IPS-20b (cell line): ENCODE measurements around the gene SHANK2.

ENCODE experiments used
- H3K27ac ChIP-seq: one replicate; pipeline ENCODE4 v1.5.1; 2013; ENCODE audit warnings: low read length
- H3K27me3 ChIP-seq: 2 replicates; pipeline ENCODE4 v1.6.1; 2013; ENCODE audit warnings: mild to moderate bottlenecking, low read length, inconsistent platforms; ENCODE audit not compliant: insufficient read depth
- H3K36me3 ChIP-seq: 2 replicates; pipeline ENCODE4 v1.6.1; 2013; ENCODE audit warnings: low read depth, mild to moderate bottlenecking, inconsistent platforms, low read length, moderate library complexity; ENCODE audit not compliant: insufficient read depth
- H3K4me1 ChIP-seq: 2 replicates; pipeline ENCODE4 v1.6.1; 2013; ENCODE audit warnings: mild to moderate bottlenecking, control low read depth, inconsistent platforms, low read length, moderate library complexity; ENCODE audit not compliant: insufficient read depth
- H3K4me3 ChIP-seq: 2 replicates; pipeline ENCODE4 v1.5.1; 2013; ENCODE audit warnings: mild to moderate bottlenecking, low read length, inconsistent platforms
- H3K9ac ChIP-seq: 2 replicates; pipeline ENCODE4 v1.6.1; 2013; ENCODE audit warnings: low read depth, mild to moderate bottlenecking, inconsistent platforms, low read length, moderate library complexity
- H3K9me3 ChIP-seq: 2 replicates; pipeline ENCODE4 v1.6.1; 2013; ENCODE audit warnings: mild to moderate bottlenecking, low read depth, low read length, inconsistent platforms; ENCODE audit not compliant: insufficient read depth

Gene SHANK2

DNA sequence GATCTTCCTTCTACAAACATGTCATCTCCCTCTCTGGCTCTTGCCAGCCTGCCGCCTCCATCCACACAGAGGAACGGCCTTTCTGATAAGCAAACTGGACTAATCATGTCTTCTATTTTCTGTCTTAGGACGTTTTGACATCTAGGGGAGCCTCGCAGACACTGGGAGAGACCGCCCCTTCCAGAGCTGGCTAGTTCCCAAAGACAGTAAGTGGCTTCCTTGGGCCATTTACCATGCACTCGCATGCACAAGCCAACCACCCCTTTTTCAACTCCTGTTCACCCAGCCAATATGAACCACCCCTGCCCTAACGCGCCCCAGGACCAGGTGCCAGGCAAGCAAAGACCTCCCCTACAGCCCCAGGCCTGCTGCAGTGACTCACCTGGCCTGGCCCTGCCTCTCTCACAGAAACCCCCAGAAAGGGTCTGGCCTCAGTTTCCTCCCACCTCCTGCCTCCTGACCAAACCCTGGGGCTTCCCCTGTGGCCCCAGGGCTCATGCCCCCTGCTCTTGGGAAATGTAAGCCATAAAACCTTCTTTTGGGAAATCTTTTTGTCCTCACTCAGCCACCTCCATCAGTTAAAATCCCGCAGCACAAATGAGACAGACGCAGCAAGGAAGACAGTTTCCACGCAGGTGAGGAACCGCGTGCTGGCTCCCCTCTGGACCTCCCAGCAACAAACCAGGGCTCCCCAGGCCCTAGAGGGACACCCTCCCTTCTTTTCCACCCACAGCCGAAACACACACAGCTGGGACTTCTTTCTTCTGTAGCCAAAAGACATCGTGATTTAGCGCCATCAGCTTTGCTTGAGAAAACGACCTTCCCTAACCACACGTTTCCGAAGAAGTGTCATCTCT is 38.5 kb downstream of the SHANK2 start:
- H3K27ac ChIP-seq, result no peak overlapping the region
- H3K9me3 ChIP-seq, result no peaks in the 10 kb centered on the region
- H3K4me1 ChIP-seq, result no peaks in the 10 kb centered on the region
- H3K36me3 ChIP-seq, result no peaks in the 10 kb centered on the region
- no peak overlapping the region for H3K4me3 ChIP-seq
- no peaks in the 10 kb centered on the region for H3K27me3 ChIP-seq
- H3K9ac ChIP-seq, result no peak overlapping the region

DNA sequence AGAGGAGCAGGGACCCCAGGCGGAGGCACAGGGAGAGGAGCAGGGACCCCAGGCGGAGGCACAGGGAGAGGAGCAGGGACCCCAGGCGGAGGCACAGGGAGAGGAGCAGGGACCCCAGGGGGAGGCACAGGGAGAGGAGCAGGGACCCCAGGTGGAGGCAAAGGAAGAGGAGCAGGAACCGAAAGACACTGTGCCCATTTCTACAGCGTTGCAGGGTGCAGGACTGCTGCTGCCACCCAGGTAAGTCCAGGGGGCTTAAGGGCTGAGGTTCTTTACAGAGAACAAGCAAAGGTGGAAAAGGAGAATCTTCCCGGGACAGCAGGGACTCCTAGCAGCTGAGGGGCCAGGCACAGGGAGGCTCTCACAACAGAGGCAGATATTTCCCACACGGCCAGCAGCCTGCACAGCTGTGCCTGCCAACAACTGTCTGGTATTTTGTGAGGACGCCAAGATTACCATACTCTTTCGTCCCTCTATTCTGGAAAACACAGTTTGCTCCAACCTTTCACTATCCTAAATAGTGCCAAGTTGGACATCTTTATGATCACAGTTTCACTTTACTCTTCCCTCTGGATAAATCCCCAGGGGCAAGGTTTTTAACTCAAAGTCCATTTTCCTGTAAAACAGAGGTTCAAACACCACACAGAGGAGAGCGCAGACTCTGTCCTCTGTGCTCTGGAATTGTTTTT is 39.4 kb downstream of the SHANK2 start:
- H3K9me3 ChIP-seq, result 0 out of 2 replicates have a peak, but pooled peaks cover 5% of the 10 kb centered on the region
- H3K36me3 ChIP-seq, result no peaks in the 10 kb centered on the region
- H3K9ac ChIP-seq, result no peak overlapping the region
- no peak overlapping the region for H3K27ac ChIP-seq
- no peak overlapping the region for H3K4me3 ChIP-seq
- no peaks in the 10 kb centered on the region for H3K4me1 ChIP-seq
- H3K27me3 ChIP-seq, result no peaks in the 10 kb centered on the region

DNA sequence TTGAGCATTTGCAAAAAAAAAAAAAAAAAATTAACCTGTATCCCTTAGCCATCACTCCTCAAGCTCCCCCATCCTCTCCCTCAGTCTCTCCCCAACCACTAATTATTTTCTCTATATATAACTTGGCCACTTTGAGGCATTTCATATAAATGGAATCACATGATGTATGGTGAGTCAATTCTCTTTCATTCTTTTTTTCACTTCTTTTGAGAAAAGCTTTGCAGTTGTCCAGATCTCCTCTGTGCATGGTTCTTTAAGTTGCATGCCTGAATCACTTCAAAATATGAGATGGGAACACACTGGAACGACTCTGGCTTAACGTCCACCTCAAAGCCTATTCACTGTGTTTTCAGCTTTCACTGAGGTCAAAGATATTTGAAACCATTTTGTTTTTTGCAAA is 40.7 kb downstream of the SHANK2 start:
- Histone ChIP-seq H3K4me3 (no peak overlapping the region), H3K27ac (no peak overlapping the region), H3K36me3 (no peaks in the 10 kb centered on the region), H3K9ac (no peak overlapping the region), H3K27me3 (no peaks in the 10 kb centered on the region), H3K9me3 (0 out of 2 replicates have a peak, but pooled peaks cover 5% of the 10 kb centered on the region), H3K4me1 (no peaks in the 10 kb centered on the region; the same call in 1 of the 2 replicates)

DNA sequence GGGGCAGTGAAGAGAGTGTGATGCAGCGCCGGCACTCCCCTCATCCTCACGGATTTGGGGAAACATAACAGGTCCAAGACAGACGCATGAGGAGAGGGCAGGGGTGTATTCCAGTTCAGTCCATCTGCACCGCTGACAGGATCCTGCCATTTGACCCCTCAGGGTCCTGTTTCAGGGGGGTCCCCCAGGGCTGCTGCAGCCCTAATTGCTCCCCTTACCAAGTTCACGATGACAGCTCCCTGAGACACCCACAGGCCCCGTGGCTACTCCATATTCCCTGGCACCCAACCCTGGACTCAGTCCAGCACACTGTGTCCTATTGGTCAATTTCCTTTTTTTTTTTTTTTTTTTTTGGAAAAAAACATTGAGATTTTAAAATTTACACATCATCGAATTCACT is 41.5 kb downstream of the SHANK2 start:
- H3K9me3 ChIP-seq, result 0 out of 2 replicates have a peak, but pooled peaks cover 5% of the 10 kb centered on the region
- no peak overlapping the region for H3K27ac ChIP-seq
- no peak overlapping the region for H3K4me3 ChIP-seq
- peaks cover 4% of the 10 kb centered on the region; the same call in 1 of the 2 replicates for H3K4me1 ChIP-seq
- H3K27me3 ChIP-seq, result no peaks in the 10 kb centered on the region
- H3K36me3 ChIP-seq, result no peaks in the 10 kb centered on the region
- H3K9ac ChIP-seq, result no peak overlapping the region

DNA sequence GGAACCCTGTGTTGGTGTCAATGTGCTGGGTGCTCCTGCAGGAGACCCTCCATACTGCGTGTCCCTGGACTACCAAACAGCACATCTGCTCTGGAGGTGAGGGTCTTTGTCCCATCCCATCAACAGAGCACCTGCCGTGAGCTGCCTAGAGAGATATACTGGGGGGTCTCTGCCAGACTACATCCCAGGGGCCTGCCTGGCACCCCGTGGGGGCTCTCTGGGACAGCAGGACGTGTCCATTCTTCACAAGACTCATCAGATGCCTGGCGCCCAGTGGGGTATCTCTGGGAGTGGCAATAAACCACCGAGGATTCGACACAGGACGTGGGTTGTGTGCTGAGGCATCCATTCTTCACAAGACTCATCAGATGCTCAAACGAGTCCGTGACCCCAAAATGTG is 42.7 kb downstream of the SHANK2 start:
- H3K9me3 ChIP-seq, result 0 out of 2 replicates have a peak, but pooled peaks cover 5% of the 10 kb centered on the region
- H3K9ac ChIP-seq, result no peak overlapping the region
- no peak overlapping the region for H3K4me3 ChIP-seq
- no peak overlapping the region for H3K27ac ChIP-seq
- H3K27me3 ChIP-seq, result no peaks in the 10 kb centered on the region
- H3K4me1 ChIP-seq, result peaks cover 4% of the 10 kb centered on the region; the same call in 1 of the 2 replicates
- H3K36me3 ChIP-seq, result no peaks in the 10 kb centered on the region

DNA sequence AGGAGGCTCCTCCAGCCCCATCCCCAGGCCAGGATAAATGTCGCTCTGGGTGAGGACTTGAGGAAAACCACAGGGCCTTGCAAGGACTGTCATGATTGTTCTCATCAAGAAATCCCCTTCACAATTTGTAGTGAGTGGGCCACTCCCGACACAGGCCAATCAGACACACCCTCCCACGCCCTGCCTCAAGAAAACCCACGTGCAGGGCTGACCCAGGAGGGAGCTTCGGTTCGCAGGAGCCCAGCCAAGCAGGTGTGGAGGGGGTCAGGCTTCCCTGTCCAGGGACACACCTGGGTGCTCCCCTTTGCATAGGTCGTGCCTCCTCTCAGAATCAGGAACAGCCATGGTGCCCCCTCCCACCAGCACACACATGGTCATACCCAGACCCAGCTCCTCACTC is 43.2 kb downstream of the SHANK2 start:
- Histone ChIP-seq H3K4me3 (no peak overlapping the region), H3K27ac (no peak overlapping the region), H3K27me3 (no peaks in the 10 kb centered on the region), H3K36me3 (no peaks in the 10 kb centered on the region), H3K4me1 (peaks cover 4% of the 10 kb centered on the region; the same call in 1 of the 2 replicates), H3K9me3 (0 out of 2 replicates have a peak, but pooled peaks cover 5% of the 10 kb centered on the region), H3K9ac (no peak overlapping the region)

DNA sequence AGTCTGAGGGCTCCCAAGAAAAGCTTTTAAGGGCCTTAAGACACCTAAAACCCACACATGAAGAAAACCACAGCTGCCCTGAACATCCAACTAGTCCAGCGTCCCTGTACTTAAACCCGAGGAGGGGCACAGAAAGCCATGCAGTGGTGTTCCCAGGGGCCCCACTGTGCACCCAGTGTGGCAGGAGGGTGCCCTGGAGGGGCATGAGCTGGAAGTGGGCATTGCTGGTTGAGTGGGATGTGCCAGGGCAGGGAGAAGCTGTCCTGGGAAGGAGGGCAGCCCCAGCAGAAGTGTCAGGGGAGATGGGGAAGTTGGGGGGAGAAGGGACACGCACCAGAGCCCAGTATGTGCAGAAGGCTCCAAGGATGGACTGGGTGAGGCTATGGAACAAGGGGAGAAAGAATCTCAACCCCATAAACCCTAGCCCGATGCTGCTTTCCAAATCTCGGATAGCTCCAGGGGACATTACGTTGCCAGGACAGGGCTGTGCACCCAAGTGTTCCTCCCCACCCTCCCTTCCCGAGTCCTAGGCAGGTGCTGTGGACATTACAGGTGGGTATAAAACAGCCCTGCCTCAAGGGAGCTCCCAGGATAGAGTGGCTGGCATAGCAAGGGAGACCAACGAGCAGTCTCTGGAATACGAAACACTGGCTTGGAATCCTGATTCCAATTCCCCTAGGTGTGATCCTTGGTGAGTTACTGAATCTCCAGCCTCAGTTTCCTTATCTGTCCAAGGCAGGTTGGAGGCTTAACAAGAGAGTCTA is 44.2 kb downstream of the SHANK2 start:
- Histone ChIP-seq H3K4me1 (peaks cover 4% of the 10 kb centered on the region; the same call in 1 of the 2 replicates), H3K4me3 (no peak overlapping the region), H3K27me3 (no peaks in the 10 kb centered on the region), H3K27ac (no peak overlapping the region), H3K9ac (no peak overlapping the region), H3K36me3 (no peaks in the 10 kb centered on the region), H3K9me3 (0 out of 2 replicates have a peak, but pooled peaks cover 5% of the 10 kb centered on the region)

DNA sequence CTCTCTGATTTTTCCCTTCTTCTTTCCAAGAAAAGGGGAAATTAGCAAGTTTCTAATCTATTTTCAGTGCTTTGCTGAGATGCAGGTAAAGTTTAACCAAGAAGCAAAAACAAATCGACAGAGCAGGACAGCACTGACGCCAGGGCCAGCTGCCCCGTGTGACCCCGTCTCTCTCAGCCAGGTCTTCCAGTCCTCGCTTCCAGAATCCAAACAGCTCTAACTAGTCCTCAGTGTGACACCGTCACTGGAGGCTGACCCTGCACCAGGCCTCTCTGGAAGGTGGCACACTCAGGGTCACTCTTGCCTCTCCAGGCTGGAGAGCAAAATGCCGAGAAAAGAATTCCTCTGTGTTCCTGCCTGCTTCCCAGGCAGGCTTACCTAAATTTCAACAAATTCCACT is 44.8 kb downstream of the SHANK2 start:
- Histone ChIP-seq H3K4me1 (peaks cover 4% of the 10 kb centered on the region; the same call in 1 of the 2 replicates), H3K27ac (no peak overlapping the region), H3K9me3 (0 out of 2 replicates have a peak, but pooled peaks cover 5% of the 10 kb centered on the region), H3K4me3 (no peak overlapping the region), H3K27me3 (no peaks in the 10 kb centered on the region), H3K36me3 (no peaks in the 10 kb centered on the region), H3K9ac (no peak overlapping the region)

DNA sequence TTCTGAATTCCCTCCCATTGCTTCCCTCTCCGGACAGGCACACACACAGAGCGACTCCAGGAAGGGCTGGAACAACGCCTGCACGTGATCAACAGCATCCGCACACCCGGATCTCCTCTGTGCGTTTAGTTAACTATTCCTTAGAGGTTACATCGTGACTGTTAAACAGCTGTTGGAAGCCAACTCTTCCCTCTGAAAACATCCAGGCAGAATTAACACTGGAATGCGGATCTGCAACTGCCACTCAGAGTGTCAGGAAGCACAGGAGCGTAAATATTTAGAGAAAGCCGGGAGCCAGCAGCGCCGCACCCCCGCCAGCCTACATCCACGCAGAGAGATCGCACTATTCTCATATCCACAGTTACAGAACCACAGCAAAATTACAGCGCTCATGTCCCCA is 46.2 kb downstream of the SHANK2 start:
- no peaks in the 10 kb centered on the region for H3K36me3 ChIP-seq
- no peaks in the 10 kb centered on the region for H3K27me3 ChIP-seq
- H3K9ac ChIP-seq, result no peak overlapping the region
- H3K27ac ChIP-seq, result no peak overlapping the region
- H3K9me3 ChIP-seq, result 0 out of 2 replicates have a peak, but pooled peaks cover 5% of the 10 kb centered on the region
- H3K4me3 ChIP-seq, result no peak overlapping the region
- H3K4me1 ChIP-seq, result peaks cover 4% of the 10 kb centered on the region; the same call in 1 of the 2 replicates

DNA sequence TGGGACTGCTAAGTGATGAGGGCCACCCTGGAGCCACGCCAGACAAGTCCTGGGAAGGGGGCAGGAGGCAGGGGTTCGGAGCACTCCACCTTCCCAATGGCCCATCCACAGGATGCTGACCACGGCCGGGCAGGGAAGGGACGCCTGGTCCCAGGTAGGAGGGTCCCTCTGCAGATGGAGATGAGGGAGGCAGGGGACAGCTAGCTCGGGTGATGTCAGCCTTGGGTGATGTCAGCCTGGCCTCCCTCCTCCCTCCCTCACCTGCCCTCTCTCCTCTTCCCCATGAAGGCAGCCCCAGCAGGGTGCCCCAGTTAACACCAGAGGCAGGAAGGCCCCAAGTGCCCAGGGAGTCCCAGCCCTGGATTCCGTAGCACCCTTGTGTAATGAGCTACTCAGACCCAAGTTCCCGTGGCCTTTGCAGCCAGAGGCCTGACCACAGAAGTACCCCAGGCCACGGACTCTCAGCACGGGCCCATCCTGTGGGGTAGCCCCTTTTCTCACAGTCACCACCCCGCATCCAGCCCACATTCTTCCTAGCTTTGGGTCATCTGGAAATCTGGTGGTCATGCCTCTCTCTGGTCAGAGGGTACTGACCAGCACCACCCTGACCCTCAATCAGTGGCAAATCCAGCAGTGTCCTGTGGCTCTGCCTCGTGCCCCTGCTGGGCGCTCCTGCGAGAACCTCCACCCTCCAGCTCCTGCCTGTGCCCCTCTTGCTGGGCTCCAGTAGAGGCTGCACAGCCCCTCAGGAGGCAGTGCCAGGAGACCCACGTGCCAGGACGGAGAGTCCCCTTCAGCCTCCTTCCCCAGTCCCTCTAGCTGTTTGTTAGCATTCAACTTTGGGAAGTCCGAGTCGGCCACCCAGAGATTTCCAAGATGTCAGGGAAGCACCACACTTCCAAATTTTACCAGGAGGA is 47.4 kb downstream of the SHANK2 start:
- Histone ChIP-seq H3K27ac (no peak overlapping the region), H3K36me3 (no peaks in the 10 kb centered on the region), H3K4me3 (no peak overlapping the region), H3K9me3 (0 out of 2 replicates have a peak, but pooled peaks cover 5% of the 10 kb centered on the region), H3K27me3 (no peaks in the 10 kb centered on the region), H3K9ac (no peak overlapping the region), H3K4me1 (peaks cover 4% of the 10 kb centered on the region; the same call in 1 of the 2 replicates)
